Measurements from ENCODE around the gene FOXN3.
"Not testable (repeated sequence)": the region's sequence is repeated elsewhere in the genome, so short reads cannot be mapped to it uniquely, and the experiment has no call there.

Gene FOXN3

GRCh38 chr14:89266754-89267153 lies 150.3 kb downstream of the FOXN3 start:
- DNase-seq: no peak

- DNase-seq: no peak
Observed at GRCh38 chr14:89265234-89265633, 151.8 kb downstream of the FOXN3 start.

- DNase-seq: no peak
Observed at GRCh38 chr14:89264196-89264800, 152.7 kb downstream of the FOXN3 start.

- DNase-seq: no peak
Observed at GRCh38 chr14:89262041-89262440, 155.0 kb downstream of the FOXN3 start.

GRCh38 chr14:89260898-89261297 lies 156.1 kb downstream of the FOXN3 start:
- DNase-seq: no peak

GRCh38 chr14:89259951-89260609 lies 157.0 kb downstream of the FOXN3 start:
- no peak for DNase-seq

GRCh38 chr14:89258728-89259273 lies 158.2 kb downstream of the FOXN3 start:
- DNase-seq: no peak

GRCh38 chr14:89256951-89257350 lies 160.1 kb downstream of the FOXN3 start:
- DNase-seq: no peak

GRCh38 chr14:89256283-89256682 lies 160.8 kb downstream of the FOXN3 start:
- no peak for DNase-seq

GRCh38 chr14:89255852-89256251 lies 161.2 kb downstream of the FOXN3 start:
- DNase-seq: no peak

GRCh38 chr14:89255012-89255411 lies 162.0 kb downstream of the FOXN3 start:
- DNase-seq: no peak

- no peak for DNase-seq
Observed at GRCh38 chr14:89254166-89254909, 162.7 kb downstream of the FOXN3 start.

- DNase-seq: no peak
Observed at GRCh38 chr14:89252887-89253532, 164.0 kb downstream of the FOXN3 start.

GRCh38 chr14:89251061-89251460 lies 166.0 kb downstream of the FOXN3 start:
- DNase-seq: no peak

GRCh38 chr14:89250655-89250975 lies 166.4 kb downstream of the FOXN3 start:
- not testable (repeated sequence) for DNase-seq

- DNase-seq: no peak
Observed at GRCh38 chr14:89249972-89250654, 166.9 kb downstream of the FOXN3 start.

GRCh38 chr14:89249065-89249695 lies 167.9 kb downstream of the FOXN3 start:
- no peak for DNase-seq

- DNase-seq: no peak
Observed at GRCh38 chr14:89248411-89249064, 168.5 kb downstream of the FOXN3 start.

GRCh38 chr14:89247457-89248122 lies 169.4 kb downstream of the FOXN3 start:
- no peak for DNase-seq

- no peak for DNase-seq
Observed at GRCh38 chr14:89246290-89246689, 170.7 kb downstream of the FOXN3 start.

GRCh38 chr14:89245802-89246201 lies 171.2 kb downstream of the FOXN3 start:
- DNase-seq: no peak
